Measurements from ENCODE around the gene ADSS1. TPM values are rescaled to one million over a fixed set of nuclear protein-coding genes. Genes with fewer than 3 reads are reported as not detected.

Gene ADSS1
- total RNA-seq, 4 donors from 2014 or later, result 2.3 to 36.2 (median 7.3) TPM

DNA sequence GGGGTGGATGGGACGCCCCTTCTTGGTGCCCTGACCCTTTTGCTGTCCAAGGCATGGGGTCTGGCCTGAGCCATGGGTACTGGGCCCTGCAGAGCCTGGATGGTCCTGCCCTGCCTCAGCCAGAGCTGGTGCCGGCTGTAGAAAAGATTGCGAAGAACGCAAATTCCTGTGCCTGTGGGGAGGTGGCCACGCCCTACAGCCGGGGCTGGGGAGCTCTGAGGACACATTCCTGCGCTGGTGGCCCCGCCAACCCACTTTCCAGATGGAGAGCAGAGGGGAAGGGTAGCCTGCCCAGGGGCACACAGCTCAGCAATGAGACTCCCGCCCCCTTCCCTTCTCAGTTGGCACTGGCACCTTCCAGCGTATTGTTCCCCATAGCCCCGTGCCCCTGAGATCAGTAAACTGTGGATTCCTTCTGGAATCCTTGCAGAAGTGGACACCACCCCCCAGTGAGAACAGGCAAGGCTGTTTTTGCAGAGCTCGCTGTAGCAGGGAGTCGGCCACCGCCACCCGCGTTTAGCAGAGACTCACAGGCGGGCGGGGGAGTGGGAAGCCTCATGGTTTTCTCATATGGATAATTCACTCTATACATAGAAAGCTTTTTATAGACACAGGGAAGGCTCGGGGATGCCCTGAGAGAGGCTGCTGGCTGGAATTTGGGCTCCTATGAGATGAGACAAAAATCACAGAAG is 26.0 kb upstream of the ADSS1 start:
- TF ChIP-seq, protein P1, sequence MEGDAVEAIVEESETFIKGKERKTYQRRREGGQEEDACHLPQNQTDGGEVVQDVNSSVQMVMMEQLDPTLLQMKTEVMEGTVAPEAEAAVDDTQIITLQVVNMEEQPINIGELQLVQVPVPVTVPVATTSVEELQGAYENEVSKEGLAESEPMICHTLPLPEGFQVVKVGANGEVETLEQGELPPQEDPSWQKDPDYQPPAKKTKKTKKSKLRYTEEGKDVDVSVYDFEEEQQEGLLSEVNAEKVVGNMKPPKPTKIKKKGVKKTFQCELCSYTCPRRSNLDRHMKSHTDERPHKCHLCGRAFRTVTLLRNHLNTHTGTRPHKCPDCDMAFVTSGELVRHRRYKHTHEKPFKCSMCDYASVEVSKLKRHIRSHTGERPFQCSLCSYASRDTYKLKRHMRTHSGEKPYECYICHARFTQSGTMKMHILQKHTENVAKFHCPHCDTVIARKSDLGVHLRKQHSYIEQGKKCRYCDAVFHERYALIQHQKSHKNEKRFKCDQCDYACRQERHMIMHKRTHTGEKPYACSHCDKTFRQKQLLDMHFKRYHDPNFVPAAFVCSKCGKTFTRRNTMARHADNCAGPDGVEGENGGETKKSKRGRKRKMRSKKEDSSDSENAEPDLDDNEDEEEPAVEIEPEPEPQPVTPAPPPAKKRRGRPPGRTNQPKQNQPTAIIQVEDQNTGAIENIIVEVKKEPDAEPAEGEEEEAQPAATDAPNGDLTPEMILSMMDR (IDR thresholded peaks at IDR 0.05; ENCODE audit: low read depth), result no peak

DNA sequence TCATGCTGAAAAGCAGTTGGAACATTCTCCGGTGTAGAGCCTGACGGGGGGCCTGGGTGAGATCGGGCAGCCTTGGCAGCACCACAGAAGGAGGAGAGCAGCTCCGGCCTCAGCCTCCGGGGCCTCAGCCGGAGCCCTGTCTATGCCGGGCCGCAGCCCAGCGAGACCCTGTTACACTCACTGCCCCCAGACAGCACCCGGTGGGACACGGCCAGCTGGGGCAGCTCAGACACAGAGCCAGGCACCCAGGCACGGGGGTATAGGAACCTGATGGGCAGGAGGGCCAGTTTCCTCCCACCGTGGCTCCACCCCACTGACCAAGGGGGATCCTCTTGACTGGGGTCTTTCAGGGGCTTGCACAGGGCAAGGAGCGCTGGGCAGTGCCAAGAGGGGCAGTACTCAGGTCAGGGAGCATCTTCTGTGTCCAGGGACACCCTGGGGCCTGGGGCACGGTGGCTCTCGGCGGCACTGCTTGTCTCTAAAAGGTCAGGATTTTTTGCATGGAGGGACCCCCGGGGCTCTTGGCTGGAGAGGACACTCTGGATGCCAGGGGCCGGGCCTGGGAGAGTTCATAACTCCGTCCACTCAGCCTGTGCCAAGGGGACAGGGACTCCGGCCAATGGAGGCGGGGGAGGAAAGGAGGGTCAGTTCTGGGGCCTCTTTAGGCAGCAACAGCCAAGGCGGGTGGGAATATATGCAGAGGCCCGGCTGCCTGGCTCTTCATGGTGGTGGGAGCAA is 25.2 kb upstream of the ADSS1 start:
- TF ChIP-seq, protein P1 (IDR thresholded peaks at IDR 0.05; ENCODE audit: low read depth), result no peak

DNA sequence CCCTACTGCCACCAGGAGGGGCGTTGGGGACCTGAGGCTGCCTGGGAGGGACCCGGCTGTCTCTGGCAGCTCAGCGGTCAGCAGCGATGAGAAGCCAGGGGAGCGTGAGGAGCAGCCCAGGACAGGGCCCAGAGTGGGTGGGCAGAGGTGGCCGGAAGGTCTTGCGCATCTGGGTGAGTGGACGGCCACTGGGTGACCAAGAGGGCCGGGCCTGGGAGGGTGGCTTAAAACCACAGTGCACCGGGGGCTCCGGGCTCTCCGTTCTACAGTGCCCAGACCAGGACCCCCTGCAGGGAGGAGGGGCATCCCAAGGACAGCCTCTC is 24.6 kb upstream of the ADSS1 start:
- TF ChIP-seq, protein P1 (IDR thresholded peaks at IDR 0.05; ENCODE audit: low read depth), result no peak

DNA sequence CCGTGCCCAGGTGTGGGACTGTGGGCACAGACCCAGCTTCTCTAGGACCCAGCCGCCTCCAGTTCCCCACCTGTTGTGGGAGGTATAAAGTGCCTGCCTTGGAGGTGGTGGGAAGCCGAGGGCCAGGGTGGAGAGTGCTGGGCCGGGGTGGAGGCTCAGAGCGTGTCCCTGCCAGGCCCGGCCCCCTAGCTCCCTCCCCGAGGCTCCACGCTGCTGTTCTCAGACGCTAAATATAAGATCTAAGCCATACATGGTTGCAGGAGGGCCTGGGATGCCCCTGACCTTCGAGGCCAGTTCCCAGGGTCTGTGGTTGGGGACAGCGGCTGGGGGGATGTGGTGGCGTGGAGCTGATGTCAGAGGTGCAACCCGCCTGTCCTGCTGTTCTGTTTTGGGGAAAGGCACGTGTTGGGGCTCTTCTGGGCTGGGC is 23.8 kb upstream of the ADSS1 start:
- TF ChIP-seq, protein P1 (IDR thresholded peaks at IDR 0.05; ENCODE audit: low read depth), result no peak

DNA sequence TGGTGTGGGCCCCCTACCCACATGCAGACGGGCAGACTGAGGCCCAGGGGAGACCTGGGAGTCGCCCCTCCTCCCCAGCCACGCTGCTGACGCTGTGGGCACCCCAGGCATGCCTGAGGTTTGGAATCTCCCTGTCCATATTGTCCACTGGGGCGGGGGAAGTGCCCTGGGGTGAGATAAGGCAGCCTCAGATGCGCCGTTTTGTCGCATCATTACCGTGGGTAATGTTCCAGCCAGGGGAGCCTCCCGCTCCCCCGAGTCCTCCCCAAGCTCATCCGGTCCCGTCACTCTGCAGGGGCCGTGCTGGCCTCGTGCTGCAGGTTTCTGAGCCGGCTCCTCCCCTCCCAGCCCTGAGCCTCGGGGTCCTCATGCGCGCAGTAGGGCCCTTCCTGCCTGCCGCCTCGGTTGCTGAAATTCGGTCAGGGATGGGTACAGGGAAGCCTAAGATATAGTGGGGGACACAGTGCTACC is 23.2 kb upstream of the ADSS1 start:
- TF ChIP-seq, protein P1 (IDR thresholded peaks at IDR 0.05; ENCODE audit: low read depth), result no peak

DNA sequence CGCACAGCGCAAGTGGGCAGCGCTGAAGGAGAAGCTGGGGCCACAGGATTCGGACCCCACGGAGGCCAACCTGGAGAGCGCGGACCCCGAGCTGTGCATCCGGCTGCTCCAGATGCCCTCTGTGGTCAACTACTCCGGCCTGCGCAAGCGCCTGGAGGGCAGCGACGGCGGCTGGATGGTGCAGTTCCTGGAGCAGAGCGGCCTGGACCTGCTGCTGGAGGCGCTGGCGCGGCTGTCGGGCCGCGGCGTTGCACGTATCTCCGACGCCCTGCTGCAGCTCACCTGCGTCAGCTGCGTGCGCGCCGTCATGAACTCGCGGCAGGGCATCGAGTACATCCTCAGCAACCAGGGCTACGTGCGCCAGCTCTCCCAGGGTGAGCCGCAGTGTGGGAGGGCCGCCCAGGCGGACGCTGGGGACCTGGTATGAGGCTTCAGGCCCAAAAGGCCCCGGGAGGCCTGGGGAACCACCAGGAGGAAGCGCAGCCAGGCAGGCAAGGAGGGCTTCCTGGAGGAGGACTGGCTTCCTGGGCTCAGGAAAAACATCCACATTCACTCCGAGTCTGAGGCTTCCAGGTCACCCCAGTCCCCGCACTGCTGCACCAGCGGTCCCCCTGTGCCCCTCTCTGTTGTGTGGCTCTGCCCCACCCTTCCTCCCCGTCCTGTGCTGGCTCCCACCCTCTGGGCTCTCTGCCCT is 22.5 kb upstream of the ADSS1 start:
- TF ChIP-seq, protein P1 (IDR thresholded peaks at IDR 0.05; ENCODE audit: low read depth), result no peak

DNA sequence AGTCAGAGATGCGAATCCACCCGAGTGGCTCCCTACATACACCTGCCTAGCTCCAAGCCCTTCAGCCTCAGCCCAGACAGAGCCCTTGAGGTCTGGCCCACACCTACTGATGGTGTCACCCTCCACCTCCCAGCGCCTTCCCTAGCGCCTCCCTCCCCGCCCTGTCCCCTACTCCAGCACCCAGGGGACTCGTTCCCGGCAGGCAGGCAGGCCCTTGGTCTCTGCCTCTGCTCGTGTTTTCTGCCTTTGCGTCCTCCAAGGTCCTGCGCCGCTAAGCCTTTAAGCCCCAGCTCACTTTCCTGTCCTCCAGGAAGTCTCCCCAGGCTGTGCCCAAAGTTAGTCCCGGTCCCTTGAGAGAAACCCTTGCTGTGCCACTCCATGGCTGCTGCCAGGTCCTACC is 21.9 kb upstream of the ADSS1 start:
- TF ChIP-seq, protein P1 (IDR thresholded peaks at IDR 0.05; ENCODE audit: low read depth), result no peak
